Measurements from ENCODE around the gene ZDHHC20.
A peak's percentile ranks its signal among the peaks of the same experiment; 100 is the strongest.

ZDHHC20 gene

DNA sequence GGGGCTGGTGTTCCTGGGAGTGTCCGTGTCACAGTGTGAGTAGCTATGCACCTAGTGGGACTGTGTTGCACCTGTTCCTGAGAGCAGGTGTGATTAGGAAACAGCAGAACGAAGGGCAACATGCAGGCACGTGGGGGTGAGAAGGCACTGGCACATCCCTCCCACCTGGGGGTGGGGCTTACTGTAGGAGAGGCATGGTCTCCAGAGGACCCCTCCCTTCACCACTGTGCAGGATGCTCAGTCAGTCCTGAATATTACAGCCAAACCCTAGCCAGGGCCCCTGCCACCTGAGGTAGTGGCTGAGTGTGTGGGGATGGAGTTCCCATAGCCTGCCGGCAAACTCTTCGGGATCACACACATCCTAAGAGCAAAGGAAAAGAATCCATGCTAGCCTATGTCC is 99.2 kb downstream of the ZDHHC20 start:
- no peak for DNase-seq

DNA sequence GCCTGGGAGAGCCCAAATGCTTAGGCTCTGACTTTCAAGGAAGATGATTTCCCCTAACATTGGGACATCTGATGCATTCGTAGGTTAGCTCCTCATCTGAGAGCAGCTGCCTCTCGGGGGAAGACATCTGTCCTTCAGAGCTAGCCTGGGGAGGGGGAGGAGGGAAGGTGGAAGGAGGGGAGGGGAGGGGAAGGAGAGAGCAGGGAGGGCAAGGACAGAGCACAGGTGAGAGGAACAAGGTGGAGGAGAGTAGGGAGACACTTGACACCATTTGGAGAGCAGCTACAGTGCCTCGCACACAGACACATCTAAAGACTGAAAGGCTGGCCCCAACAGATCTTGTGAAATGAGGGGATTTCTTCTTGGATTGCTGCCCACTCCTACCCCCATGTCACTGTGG is 103.8 kb downstream of the ZDHHC20 start:
- no peak for DNase-seq

DNA sequence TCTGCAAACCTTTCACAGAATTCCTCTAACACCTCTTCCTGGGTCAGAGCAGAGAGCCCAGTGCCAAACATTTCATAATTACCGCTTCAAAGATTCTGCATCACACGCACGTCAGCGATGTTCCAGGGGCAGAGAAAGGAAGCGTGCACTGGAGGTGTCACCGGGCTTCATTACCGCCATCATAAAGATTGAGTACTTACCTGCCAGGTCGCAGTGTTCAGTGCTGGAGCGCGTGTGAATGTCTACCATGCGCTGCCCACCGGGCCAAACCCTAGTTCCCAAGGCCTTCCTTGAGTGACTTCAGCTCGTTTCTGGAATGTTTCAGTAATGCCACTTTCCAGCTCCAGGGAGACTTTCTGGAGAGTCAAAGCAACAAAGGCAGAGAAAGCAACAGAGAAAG is 104.4 kb downstream of the ZDHHC20 start:
- no peak for DNase-seq

DNA sequence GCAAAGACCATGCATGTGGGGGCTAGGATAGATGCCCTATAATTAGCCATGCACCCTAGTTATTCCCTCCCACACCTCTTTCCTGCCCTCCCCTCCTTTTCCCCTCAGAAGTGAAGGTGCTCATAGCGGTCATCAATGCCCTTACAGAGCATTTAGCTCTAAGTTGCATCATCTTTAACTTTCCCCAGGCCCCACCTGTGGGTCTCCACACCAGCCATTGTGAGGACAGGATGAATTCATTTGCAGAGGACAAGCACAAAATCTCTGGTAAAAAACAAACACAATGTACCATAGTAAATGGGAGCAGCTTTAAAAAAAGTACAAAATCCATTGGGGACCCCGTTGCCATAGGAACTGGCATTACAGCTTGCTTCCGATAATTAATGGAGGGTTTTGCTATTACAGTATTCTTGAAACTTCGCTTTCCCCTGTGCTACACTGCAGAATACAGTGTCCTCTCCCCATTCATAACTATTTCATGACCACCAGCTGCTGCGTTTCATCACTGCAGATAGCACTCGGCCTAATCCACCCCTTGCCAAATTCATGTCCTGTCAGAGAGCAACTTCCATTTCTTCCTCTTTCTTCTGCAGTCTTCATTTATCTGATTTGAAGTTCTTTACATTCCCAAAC is 110.5 kb downstream of the ZDHHC20 start:
- DNase-seq = no peak

- DNase-seq = no peak
Observed at GRCh38 chr13:21347753-21348318, 111.3 kb downstream of the ZDHHC20 start.

DNA sequence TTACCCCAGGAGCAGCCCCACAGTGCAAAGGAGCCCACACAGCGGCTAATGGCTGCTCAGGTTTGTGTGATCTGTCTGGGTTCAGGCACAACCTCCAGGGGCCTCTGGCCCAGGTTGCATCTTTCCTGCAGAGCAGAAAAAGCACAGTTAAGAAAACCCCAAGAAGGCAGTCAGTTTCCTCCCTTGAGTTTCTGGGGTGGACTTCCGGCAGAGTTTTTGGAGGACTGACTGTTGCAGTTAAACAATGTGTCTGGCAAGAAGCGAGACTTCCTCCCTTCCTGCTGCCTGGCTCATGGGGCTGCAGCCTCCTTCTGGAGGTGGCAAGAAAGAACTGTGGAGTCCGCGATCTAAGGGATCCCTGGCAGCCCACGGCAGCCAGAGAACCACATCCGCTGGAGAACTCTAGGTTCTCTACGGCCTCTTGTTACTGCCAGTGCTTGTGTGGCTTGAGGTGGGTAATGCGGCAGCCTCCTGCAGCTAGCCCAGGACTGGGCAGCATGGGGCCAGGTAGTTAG is 114.4 kb downstream of the ZDHHC20 start:
- DNase-seq = peak; percentile 38

DNA sequence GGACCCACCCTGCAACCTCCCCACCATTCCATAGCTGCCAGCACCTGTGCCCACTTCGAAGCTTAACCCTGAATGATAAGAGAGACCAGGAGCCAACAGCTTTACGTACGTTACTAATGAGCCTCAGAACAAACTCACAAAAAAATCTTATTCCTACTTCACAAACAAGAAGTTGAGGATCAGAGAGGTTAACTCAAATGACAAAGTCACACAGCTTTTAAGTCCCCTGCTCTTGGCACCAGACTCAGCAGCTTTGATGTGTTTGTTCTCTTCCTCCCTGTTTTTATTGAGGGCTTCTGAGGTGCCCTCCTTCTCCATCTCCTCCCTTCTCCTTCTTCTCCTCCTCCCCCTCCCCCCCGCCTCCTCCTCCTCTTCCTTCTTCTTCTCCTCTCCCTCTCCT is 115.4 kb downstream of the ZDHHC20 start:
- DNase-seq = no peak

DNA sequence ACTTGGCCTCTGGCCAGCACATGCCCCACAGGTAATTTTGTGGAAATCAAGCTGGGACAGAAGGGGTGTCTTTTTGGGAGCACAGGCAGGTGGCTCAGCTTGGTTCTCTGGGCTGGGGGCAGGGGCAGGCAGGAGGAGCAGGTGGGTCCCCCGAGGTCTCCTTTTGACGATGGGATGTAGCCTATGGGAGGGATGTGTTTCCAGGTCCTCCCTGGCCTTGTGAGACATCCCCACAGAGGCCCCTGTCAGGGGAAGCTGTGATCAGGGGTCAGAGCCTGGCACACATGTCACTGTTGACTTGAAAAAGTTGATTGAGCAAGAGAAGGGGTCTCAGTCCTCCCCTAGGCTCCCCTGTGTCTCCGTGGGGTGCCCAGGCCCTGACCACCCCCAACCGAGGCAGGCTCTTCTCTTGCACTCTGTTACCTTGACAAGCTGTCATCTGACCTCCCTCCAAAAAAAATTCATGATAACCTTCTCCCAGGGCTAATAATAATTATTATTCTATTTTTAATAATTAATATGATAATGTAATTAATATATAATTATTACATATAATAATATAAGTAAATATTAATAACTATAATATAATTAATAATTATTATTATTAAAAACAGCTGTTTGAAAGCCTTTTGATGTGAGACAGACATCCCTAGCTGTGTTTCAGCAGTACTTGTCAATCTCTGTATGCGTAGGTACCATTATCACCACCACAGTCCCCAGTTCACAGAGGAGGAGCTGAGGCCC is 116.2 kb downstream of the ZDHHC20 start:
- no peak for DNase-seq

DNA sequence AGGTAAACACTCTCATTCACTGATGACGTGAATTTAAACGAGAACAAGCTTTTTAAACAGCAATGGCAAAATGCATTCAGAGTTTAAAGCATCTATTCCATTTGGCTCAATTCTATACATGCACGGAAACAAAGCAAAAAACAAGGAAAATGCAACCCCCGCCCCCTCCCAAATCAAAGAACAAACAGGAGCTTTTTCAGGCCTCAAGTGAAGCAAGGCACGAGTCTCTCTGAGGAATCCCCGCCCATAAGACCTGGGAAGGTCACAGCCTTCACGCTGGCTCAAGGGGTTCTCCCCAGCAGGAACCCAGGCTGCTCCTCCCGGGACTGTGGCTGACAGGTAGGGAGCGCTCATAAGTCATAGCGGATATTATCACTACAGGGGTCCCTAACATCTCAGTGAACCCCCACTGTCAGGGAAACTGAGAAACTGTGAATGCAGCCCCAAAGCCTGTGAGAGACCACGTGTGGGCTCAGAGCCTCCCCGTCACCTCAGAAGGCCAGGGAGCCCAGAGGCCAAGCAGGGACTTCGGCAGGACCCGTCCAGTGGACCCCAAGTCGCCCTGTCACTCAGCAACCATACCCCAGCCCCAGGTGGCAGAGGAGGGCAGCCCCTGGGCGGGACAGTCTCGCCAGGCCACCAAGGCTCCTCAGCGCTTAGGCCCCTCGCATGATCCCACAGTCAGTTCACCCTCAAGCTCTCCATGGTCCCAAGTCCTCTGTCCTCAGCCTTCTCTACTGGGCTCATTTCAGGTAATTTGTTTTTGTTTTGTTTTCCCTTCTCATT is 117.3 kb downstream of the ZDHHC20 start:
- DNase-seq = no peak

DNA sequence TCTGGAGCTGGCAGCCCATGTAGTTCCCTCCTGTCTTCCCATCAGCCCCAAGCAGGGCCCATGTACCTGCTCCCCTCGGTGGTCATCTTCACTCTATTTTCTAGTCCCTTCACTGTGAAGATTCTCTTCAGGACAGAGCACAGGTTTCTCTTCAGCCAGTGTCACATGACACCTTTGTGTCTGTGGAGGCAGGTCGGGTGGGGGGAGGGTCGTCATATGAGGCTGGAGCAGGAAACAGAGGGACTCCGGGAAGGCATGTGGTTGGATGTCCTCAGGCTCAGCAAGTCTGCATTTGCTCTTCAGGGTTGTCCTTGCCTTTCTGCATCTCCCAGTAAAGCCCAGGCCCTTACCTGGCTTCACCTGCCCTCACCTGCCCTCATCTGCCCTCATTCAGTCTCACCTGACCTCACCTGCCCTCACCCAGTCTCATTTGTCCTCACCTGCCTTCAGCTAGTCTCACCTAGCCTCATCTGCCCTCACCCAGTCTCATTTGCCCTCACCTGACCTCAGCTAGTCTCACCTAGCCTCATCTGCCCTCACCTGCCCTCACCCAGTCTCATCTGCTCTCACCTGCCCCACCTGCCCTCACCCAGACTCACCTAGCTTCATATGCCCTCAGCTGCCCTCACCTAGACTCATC is 120.3 kb downstream of the ZDHHC20 start:
- no peak for DNase-seq

DNA sequence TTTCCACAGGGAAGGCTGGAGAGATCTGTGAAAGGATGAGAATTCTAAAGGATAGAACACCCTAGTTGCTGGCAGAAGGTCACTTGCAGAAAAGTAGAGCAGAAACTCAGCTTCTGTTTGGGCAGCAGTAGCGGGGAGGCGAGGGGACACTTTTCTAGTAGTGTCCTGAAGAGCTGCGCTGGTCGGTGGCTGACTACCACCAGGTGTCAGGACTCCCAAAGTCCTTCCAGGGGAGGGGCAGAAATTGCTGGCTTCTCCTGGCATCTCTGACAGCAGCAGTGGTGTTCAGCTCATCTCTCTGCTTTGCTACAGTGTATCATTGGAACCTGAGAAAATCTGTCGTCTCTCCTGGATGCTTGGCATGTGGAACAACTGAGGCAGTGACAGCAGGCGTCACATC is 120.9 kb downstream of the ZDHHC20 start:
- DNase-seq = no peak

GRCh38 chr13:21336609-21337349 is 122.3 kb downstream of the ZDHHC20 start:
- DNase-seq = no peak

- DNase-seq = no peak
Observed at GRCh38 chr13:21333186-21333585, 125.9 kb downstream of the ZDHHC20 start.

DNA sequence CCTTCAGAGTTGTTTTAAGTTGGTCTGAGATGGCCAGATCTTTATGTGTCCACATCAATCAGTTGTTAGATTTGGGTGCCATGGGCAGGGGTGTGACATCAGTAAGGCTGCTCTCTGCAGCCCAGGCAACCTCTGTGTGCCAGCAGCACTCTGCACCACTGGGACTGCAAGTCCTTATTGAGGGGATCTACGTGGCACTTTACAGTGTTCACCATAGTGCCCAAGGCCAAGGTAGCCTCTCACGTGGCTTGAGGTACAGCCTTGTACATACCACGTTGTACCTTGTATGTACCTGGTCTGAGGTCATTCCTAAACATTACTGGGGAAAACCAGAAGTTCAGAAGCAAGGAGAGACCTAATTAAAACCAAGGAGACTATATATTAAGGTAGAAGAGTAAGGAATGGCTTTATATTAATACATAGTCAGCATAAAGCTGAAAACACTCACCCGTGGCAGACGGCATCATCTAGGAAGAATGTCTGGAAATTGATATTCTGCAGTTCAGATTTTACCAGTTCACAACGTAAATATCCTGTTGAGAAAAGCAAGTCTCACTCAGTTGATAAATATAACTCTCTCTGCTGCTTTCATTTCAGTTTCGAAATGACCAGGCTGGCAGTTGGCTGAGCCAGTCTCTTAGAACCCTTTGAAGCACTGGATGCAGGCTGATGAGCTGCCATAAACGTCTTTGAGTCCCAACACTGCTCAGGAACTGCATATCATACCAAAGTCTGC is 128.8 kb downstream of the ZDHHC20 start:
- DNase-seq = no peak

DNA sequence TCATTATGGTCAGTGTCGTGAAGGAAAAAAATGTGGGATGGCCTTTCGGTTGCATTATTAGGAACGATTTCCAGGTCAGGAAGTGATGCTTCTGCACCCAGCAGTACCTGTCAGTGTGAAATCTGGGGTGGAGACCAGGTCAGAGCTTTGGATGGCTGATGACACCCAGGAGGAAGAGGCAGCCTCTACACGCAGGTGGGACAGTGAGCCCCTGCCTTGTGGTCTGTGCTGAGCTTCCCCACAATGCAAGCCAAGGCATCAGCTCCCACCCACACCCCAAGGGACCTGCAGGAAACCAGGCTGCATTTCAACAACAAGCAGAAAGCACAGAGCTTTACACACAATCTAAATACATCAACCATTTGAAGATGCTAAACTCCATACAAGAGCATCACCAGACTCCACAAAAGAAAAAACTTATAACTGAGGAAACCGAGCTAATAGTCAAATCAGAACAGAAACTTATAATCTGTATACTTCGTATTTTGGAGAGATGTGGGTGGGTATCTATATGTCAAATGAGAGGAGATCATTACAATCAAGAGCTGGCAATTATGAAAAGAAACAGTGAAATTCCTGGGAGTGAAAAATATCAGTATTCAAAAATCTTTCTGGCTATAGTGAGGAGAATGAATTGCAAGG is 130.1 kb downstream of the ZDHHC20 start:
- DNase-seq = no peak

- no peak for DNase-seq
Observed at GRCh38 chr13:21328201-21328600, 130.9 kb downstream of the ZDHHC20 start.

DNA sequence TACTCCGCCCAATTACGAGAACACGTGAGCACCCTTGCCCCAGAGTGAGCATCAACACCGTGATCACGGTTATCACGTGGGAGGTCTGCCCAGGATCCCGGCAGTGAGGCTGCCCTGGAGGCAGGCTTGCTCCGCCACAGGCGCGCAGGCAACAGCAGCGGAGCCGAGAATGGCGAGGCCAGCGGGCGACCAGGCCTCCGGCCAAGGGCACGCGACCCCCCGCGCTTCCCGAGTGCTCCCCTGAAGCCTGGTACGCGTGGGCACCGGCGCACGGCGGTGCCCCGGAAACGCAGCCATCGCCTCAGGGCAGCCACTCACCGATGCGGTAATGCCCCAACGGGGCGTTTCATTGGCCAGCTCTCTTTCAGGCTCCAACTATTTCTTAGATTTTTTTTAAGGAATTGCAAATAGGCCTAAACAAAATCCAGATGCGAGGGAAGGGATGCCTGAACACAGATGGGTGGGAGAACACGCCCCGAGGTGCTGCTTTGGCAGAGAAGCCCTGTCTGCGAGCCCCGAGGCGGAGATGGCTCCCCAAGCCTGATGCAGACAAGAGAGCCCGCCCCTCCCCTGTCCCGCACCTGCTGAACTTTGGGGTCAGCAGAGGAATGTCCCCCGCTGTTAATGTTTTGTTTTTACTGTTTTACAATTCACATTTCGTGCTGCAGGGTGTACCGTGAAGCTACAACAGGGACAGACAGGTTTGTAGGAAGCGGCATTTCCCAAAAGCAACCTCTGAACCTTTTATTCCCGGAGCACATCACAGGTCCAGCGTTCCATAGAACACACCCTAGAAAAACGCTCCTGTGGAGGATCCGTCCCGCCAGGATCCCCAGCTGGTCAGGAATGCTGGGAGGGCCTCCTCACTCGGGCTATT is 132.7 kb downstream of the ZDHHC20 start:
- no peak for DNase-seq

DNA sequence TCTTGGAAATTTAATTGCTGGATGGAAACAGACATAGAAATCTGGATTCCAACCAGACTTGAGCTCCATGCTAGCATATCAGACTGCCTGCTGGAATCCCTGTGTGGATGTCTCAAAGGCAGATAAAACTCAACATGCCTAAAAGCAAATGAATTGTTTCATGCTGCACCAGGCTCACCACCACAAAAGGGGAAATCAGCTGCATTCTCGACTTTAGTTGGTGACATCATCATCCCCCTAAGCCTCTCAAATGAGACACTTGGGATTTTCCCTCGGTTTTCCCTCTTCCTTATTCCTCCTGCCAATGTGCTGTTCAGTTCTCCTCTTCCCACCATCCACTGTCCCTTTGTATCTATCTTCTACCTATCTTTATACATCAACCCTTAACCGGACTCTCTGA is 134.3 kb downstream of the ZDHHC20 start:
- DNase-seq = no peak

DNA sequence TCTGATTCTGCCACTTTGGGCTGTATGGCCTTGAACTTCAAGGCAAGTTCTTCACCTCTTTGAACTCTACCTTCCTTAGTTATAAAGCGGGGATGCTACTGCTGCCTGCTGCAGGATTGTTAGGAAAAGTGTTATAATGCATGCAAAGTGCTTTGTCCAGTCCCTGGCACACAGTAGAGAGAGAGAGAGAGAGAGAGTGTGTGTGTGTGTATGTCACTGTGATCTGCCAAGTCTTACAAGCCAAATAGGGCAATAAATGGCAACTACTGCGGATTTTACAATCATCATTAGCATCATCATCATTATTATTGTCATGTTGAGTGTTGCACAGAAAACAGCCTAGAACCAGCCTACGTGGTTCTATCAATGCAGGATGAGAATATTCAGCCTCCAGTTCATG is 136.1 kb downstream of the ZDHHC20 start:
- no peak for DNase-seq
